UCSD-AML1 (cell line): ENCODE measurements around the gene ARFRP1.
"Not testable (repeated sequence)": the region's sequence is repeated elsewhere in the genome, so short reads cannot be mapped to it uniquely, and the experiment has no call there.

Experiments
- DNase-seq: peaks from one replicate; lab custom pipeline; 2025; ENCODE audit not compliant: unreplicated experiment; lab: John Stamatoyannopoulos, UW

Gene ARFRP1

GRCh38 chr20:63678667-63679465 is 28.9 kb downstream of the ARFRP1 start:
- DNase-seq: no peak

DNA sequence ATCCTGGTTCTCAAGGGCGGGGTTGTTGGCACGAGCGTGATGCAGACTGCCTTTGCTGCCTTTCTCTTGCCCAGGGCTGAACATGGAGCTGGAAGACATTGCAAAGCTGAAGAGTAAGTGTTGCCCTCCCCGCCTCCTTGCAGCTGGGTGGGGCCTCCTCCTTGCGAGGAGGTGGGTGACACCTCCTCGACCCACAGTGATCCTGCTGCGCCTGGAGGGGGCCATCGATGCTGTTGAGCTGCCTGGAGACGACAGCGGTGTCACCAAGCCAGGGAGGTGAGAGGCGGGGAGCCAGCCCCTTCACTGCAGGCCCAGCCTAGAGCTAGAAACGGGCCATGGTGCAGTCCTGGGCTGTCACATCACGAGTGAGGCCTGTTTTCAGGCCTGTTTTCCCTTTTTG is 29.7 kb downstream of the ARFRP1 start:
- no peak for DNase-seq

DNA sequence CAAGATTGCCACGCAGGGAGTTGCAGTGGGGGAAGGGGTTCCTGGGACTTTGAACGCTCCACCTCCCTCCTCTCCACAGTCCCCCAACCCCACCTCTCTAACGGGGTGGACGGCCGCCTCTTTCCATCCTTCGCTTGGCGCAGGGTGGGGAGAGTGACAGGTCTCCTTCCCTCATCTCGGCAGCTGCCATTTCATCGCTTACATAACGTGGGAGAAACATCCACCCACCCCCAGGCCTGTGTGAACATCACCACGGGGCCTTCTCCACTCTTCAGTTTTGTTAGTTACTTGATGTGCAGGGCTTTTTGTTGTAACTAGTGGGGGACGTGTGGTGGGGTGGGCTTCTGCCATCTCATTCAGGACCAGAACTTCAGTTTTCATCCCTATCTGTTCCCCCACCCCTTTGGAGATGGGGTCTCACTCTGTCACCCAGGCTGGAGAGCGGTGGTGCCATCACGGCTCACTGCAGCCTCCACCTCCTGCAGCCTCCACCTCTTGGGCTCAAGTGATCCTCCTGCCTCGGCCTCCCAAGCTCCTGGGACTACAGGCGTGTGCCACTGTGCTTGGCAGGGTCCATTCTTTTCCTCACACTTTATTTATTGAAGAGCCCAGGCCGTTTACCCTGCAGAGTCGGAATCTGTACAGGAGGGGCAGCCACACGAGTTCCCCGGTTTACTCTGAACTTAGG is 32.0 kb downstream of the ARFRP1 start:
- DNase-seq: no peak

DNA sequence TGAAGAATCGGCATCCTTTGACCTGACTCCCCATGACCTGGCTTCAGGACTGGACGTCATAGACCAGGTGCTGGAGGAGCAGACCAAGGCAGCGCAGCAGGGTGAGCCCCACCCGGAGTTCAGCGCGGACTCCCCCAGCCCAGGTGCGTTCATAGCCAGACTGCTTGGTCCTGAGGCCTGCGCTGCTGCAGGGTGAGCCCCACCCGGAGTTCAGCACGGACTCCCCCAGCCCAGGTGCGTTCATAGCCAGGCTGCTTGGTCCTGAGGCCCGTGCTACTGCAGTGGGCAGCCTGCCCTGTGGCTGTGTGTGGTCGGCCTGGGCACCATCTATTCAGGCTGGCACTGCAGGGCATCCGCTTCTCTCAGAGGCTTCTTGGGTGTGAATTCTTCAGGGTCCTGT is 33.8 kb downstream of the ARFRP1 start:
- no peak for DNase-seq

DNA sequence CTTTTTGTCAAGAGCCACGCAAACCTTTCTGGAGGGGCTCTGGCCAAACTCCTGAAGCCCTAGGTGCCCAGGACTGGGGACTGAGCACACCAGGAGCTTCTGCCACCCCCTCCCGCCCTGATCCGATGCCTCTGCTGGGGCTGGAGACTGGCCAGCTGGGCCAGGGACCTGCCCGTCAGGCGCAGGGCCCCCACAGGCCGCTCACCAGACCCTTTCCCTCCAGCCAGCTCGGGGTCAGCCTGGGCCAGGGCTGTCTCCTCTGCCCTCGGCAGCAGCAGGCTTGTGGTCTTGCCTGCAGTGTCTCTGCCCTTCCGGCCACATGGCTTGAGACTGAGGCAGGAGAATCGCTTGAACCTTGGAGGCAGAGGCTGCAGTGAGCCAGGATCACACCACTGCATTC is 35.1 kb downstream of the ARFRP1 start:
- no peak for DNase-seq

- not testable (repeated sequence) for DNase-seq
Measured at GRCh38 chr20:63671695-63672094, 36.1 kb downstream of the ARFRP1 start.

DNA sequence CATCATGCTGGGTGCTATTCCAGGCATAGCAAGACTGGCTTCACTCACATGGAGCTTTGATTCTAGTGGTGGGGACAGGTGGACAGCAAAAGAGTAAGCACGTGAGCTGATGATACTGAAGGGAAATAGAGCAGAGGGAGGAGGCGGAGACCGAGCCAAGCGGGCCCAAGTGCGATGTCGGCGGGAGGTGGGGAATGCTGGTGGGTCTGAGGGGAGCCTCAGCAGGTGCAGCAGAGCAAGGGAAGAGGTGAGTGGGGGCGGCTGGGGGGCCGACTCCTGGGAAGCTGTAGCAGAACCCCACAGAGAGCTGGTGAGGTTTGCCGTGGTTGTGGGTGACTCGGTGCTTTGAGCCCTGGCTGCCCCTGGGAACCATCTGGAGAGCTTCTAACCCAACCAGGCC is 39.4 kb downstream of the ARFRP1 start:
- no peak for DNase-seq

DNA sequence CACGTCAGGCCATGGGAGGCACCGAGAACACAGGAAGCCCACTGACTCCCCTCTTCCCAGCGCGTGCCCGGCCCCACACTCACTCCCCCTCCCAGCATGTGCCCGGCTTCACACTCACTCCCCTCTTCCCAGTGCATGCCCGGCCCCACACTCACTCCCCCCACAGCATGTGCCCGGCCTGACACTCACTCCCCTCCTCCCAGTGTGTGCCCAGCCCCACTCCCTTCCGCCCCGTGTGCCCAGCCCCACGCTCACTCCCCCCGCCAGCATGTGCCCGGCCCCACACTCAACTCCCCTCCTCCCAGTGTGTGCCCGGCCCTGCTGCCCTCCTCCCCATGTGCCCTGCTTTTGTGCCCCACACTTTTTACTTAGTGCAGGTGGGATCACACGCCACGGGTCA is 39.9 kb downstream of the ARFRP1 start:
- no peak for DNase-seq

GRCh38 chr20:63665708-63666107 is 42.1 kb downstream of the ARFRP1 start:
- no peak for DNase-seq

- no peak for DNase-seq
Measured at GRCh38 chr20:63664861-63665594, 42.7 kb downstream of the ARFRP1 start.

DNA sequence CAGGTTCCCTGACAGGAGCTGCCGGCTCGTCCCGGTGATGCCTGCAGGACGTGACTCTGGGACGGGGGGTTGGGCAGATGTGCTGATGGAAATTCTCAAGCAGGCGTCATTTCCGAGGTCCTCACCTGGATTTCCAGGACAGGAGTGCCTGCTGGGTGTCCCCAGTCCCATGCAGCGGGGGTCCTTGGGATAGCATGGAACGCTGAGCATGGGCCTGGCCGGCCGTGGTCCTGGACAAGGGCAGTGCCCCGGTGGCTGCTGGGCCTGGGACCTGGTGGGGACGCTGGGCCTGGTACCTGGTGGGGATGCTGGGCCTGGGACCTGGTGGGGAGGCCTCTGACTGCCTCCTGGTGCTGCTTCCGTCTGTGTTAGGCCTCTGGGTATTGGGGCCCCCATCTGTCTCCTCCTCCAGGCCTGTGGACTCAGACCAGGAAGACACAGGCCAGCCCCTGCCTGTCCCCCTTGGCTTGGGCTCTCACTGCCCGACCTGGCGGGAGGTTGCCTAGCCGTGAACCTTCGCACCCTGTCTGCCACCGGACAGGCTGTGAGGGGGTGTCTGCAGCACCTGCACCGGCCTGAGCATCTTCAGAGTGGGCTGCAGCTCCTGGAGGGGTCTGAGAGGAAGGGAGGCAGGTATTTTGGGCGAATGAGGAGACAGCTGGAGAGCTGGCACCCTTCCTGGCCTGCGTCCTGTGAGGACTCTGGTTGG is 43.5 kb downstream of the ARFRP1 start:
- no peak for DNase-seq

DNA sequence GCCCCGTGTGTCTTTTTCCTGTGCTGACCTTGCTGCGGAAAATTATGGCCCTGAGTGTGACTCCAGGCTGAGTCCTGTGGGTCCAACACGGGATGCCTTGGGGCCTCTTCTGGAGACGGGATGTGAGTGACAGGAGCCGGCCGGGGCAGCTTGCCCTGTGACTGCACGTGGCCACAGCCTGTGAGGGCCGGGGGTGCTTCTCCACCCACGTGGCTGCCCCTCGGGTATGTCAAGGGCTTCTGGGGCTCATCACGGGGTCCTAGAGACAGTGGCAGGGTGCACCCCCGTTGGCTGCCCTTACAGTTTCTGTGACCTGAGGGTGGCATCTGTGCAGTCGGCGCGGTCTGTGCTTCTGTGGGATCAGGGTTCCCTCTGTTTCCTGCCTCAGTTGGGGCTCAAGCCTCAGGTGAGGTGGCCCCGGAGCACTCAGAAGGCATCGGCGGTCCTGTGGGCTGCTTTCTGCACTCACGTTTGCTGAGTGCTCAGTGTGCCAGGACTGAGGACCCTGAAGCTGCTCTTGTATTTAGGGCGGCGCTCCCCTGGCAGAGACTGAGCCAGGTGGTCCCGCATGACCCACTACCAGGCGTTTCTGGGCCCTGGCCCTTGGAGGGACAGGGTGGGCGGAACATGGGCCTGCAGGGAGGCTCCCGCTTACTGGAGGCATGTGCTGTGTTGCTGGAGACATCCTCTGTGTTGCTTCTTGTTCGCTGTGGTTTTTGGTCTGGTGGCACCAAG is 44.3 kb downstream of the ARFRP1 start:
- no peak for DNase-seq

- no peak for DNase-seq
Measured at GRCh38 chr20:63662813-63663189, 45.0 kb downstream of the ARFRP1 start.

DNA sequence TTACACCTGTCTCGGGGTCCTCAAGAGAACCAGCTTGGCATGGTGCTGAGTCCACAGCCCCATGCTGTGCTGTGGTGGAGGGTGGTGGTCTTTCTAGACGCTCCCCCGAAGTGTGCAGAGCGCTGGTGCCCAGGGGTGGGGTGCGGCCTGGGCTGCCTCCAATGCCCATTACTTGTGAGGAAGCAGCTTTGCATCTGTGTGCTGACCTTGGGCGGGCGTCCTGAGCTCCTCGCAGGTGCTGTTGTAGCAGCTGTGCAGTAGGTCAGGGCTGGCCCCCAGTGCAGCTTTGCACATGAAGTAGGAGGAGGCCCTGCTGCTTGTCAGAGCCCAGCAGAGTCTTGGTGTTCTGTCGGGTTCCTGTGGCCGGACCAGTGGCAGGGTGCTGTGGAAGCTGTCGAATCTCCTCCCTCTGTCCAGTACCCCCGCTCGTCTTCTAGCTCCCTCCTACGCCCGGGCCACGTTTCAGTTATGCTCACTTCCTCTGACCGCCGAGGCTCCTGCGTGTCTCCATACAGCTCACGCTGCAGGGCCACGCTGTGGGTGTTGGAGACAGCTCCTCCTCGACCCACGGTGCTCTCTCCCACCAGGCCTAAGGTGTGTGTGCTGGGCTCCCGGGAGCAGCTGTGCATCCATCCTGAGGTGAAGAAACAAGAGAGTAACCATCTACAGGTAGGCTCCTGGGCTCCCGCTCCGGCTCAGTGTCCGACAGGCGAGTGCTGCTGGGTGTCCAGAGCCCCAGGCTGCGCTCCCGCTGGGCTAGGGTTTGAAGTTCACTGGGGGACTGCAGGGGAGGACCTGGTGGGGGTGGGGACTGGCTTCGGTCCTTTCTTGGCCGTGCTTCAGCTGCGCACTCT is 45.6 kb downstream of the ARFRP1 start:
- DNase-seq: no peak

- no peak for DNase-seq
Measured at GRCh38 chr20:63661108-63661507, 46.7 kb downstream of the ARFRP1 start.

GRCh38 chr20:63660622-63661021 is 47.2 kb downstream of the ARFRP1 start:
- no peak for DNase-seq

DNA sequence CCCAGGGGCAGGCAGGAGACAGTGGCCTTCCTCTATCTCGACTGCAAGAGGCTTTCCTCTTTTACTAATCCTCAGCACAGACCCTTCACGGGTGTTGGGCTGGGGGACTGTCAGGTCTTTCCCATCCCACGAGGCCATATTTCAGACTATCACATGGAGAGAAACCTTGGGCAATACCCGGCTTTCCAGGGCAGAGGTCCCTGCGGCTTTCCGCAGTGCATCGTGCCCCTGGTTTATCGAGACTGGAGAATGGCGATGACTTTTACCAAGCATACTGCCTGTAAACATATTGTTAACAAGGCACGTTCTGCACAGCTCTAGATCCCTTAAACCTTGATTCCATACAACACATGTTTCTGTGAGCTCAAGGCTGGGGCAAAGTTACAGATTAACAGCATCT is 47.6 kb downstream of the ARFRP1 start:
- not testable (repeated sequence) for DNase-seq

DNA sequence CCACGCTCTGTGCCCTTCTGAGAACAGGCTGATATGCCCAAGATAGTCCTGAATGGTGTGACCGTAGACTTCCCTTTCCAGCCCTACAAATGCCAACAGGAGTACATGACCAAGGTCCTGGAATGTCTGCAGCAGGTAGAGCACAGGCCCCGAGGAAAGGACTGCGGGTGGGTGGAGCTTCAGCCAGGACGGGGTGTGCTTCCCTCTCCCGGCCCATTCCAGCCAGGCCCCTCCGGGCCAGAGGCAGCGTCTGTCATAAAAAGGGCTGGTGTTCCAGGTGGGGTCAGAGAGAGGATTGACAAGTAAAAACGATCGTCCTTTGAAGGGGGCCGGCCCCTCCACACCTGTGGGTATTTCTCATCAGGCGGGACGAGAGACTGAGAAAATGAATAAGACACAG is 48.4 kb downstream of the ARFRP1 start:
- no peak for DNase-seq

DNA sequence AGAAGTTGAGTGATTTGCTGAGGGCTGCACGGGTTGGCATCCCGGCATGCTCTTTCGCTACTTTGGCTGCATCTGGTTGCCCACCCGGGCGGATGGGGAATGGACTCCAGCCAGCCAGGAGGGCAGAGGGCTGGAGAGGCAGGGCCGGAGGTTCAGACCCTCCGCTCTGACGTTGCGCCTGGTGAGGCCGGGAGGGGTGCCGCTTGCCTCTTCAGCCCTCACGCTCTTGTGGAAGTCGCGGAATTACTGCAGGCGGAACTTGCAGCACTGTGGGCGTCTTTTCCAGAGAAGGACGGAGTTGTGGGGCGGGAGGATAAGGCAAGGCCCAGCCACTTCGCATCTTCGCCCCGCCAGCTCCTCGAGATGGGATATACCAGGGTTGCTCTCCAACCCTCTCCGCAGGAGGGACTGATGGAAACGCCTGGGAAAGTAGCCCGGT is 49.0 kb downstream of the ARFRP1 start:
- no peak for DNase-seq
